Neural cell (in vitro differentiated cells): ENCODE data around the gene B2M.
"Not testable (repeated sequence)": the region's sequence is repeated elsewhere in the genome, so short reads cannot be mapped to it uniquely, and the experiment has no call there.

ENCODE experiments used
- EP300 ChIP-seq: fragments of 450-650 bp; conservative IDR thresholded peaks from 2 replicates; pipeline ENCODE4 v1.6.1; 2014; ENCODE audit warnings: antibody characterized with exemption, mild to moderate bottlenecking, moderate library complexity; ENCODE audit not compliant: poor library complexity, severe bottlenecking
- TAF1 ChIP-seq: IDR thresholded peaks from 2 replicates; pipeline ENCODE4 v1.6.1; 2012; ENCODE audit warnings: low read depth
- TF ChIP-seq, protein P1 (sequence below): fragments of 450-650 bp; IDR thresholded peaks from 2 replicates; pipeline ENCODE4 v1.5.1; 2014; ENCODE audit warnings: antibody characterized with exemption, mild to moderate bottlenecking, moderate library complexity; ENCODE audit not compliant: poor library complexity, severe bottlenecking
- TF ChIP-seq, protein P2 (sequence below): IDR thresholded peaks from 2 replicates; pipeline ENCODE4 v1.6.1; 2012; ENCODE audit warnings: borderline replicate concordance

DNA sequence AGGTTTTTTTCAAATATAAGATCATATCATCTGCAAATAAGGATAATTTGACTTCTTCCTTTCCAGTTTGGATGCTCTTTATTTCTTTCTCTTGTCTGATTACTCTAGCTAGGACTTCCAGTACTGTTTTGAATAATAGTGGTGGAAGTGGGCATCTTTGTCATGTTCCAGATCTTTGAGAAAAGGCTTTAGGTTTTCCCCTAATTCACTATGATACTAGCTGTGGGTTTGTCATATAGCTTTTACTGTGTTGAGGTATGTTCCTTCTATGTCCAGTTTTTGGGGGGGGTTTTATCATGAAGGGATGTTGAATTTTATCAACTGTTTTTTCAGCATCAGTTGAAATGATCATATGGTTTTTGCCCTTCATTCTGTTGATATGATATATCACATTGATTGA, 10.6 kb upstream of the B2M start:
- TF ChIP-seq, protein P1, sequence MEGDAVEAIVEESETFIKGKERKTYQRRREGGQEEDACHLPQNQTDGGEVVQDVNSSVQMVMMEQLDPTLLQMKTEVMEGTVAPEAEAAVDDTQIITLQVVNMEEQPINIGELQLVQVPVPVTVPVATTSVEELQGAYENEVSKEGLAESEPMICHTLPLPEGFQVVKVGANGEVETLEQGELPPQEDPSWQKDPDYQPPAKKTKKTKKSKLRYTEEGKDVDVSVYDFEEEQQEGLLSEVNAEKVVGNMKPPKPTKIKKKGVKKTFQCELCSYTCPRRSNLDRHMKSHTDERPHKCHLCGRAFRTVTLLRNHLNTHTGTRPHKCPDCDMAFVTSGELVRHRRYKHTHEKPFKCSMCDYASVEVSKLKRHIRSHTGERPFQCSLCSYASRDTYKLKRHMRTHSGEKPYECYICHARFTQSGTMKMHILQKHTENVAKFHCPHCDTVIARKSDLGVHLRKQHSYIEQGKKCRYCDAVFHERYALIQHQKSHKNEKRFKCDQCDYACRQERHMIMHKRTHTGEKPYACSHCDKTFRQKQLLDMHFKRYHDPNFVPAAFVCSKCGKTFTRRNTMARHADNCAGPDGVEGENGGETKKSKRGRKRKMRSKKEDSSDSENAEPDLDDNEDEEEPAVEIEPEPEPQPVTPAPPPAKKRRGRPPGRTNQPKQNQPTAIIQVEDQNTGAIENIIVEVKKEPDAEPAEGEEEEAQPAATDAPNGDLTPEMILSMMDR: not testable (repeated sequence)
- TF ChIP-seq TAF1, EP300: not testable (repeated sequence)
- TF ChIP-seq, protein P2, sequence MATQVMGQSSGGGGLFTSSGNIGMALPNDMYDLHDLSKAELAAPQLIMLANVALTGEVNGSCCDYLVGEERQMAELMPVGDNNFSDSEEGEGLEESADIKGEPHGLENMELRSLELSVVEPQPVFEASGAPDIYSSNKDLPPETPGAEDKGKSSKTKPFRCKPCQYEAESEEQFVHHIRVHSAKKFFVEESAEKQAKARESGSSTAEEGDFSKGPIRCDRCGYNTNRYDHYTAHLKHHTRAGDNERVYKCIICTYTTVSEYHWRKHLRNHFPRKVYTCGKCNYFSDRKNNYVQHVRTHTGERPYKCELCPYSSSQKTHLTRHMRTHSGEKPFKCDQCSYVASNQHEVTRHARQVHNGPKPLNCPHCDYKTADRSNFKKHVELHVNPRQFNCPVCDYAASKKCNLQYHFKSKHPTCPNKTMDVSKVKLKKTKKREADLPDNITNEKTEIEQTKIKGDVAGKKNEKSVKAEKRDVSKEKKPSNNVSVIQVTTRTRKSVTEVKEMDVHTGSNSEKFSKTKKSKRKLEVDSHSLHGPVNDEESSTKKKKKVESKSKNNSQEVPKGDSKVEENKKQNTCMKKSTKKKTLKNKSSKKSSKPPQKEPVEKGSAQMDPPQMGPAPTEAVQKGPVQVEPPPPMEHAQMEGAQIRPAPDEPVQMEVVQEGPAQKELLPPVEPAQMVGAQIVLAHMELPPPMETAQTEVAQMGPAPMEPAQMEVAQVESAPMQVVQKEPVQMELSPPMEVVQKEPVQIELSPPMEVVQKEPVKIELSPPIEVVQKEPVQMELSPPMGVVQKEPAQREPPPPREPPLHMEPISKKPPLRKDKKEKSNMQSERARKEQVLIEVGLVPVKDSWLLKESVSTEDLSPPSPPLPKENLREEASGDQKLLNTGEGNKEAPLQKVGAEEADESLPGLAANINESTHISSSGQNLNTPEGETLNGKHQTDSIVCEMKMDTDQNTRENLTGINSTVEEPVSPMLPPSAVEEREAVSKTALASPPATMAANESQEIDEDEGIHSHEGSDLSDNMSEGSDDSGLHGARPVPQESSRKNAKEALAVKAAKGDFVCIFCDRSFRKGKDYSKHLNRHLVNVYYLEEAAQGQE: not testable (repeated sequence)
